ENCODE measurements around the gene FOXN4.
"Not testable (repeated sequence)": the region's sequence is repeated elsewhere in the genome, so short reads cannot be mapped to it uniquely, and the experiment has no call there.

The FOXN4 gene, protein sequence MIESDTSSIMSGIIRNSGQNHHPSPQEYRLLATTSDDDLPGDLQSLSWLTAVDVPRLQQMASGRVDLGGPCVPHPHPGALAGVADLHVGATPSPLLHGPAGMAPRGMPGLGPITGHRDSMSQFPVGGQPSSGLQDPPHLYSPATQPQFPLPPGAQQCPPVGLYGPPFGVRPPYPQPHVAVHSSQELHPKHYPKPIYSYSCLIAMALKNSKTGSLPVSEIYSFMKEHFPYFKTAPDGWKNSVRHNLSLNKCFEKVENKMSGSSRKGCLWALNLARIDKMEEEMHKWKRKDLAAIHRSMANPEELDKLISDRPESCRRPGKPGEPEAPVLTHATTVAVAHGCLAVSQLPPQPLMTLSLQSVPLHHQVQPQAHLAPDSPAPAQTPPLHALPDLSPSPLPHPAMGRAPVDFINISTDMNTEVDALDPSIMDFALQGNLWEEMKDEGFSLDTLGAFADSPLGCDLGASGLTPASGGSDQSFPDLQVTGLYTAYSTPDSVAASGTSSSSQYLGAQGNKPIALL

DNA sequence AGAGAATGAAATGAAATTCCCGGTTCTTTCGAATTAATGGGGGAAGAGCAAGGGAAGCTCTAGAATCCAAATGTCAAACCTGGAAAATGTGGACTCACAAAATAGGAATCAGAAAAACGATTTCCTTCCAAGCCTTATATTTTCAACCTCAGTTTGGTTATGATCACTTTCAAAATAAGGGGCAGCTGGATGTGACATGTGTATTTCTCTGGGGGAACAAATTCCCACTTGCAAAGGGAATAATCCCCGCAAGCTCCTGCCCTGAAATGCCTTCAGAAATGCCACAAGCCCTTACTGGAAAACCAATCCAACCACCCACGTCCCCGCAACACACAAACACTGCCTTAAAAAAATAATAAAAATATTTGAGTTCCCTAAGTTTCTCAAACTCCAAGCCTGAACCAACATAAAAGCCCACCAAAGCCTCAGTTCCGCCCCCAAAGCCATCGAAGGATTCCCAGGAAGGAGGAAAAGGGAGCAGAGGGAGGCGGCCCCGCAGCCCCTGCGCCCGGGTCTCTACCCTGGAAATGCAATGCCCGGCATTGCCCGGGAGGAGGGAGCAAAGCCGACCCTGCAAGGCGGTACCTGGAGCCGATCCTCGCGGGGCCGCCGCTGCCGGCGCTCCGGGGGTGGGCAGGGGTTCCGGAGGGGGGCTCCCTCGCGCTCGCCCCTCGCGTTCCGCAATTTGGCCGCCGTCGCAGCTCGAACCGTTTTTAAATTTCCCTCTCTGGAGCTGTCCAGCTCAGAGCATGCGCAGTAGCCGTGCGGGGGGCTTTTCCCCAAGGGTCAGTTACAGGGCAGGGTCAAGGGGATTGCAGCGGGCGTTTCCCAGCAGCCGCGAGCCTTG, at the start of gene FOXN4:
TSS of gene FOXN4 (minus strand) at position 751 of the 847 bp plus-strand sequence. CDS start 963 bp downstream, outside the sequence.
- no peak for DNase-seq

DNA sequence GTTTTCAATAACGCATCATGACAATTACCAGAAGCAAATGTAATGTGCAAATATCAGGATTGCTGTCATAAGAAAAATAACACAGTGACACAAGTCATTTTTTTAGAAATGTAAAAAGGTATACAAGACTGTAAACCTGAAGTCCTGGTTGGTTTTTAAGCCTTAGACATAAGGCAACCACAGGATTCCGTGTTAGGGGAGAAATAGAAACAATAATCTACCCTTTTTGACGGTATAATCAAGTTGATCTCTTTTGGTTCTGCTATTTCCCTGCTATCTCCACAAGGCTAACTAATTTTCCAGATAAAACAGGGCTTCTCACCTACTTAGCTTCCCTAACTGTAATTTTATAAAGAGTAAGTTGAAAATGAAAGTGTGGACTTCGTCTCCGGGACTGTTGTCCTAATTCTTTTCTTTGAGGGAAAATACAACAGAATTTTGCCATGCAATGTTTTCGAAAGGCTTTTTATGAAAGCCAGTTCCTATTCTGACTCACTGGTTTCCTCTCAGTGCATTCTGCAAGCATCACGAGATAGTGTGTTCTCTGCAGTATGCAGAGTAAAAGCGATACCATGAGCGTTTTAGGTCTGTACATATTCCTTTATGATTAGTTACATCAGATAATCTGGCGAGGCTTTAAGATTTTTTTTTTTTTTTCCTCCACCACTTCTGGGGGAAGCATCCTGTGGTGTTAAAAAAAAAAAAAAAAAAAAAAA, 49.2 kb upstream of the FOXN4 start:
- DNase-seq = no peak

DNA sequence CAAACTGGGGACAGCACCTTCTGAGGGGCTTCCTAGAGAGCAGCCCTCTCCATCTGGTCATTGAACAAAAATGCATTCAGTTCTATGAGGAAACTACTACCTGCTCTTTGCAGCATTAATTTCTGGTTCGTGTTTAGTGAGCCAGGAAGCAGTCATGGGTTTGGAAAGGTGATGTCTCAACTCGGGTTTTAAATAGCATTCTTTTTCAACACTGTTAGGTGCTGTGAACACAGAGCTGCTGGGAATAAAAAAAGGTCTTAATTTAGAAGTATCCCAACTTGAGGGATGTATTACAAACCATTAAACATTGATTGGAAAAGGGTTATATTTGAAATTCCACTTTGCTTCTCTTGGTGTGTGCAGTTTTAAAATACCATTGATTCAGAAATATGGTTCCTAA, 47.9 kb upstream of the FOXN4 start:
- no peak for DNase-seq

DNA sequence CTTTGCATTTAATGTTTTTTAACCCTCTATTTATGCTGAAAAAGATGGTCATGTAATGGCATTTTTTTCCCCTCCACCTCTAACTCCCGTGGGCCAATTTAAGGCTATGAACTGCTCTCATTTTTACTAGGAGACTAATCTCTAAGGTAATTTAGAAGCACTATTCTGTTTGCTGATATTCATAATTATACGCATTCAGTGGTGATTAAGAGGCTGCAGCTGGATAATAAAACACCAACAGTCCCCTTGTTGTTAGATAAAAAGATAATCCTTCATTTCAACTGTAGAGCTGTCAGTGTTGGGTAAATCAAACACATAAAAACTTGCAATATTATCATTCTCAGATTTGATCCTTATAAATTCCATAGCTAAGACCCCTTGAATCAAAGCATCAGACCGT, 47.5 kb upstream of the FOXN4 start:
- no peak for DNase-seq

DNA sequence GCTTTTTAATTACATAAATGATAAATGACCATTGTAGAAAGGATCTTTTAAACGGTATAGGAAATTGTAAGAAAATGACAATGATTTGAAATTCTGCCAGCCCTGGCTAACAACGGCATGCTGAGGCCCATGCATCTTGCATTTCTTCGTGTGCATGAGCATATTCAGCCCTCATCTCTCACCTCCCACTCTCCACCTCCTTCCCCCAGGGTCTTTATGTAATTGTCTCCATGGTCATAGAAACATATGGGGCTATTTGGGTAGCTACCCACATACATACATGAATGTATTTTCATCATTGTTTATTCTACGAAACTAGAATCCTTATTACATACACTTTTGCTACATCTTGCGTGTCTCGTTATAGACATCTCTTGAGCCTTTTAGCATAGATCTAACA, 43.1 kb upstream of the FOXN4 start:
- no peak for DNase-seq

DNA sequence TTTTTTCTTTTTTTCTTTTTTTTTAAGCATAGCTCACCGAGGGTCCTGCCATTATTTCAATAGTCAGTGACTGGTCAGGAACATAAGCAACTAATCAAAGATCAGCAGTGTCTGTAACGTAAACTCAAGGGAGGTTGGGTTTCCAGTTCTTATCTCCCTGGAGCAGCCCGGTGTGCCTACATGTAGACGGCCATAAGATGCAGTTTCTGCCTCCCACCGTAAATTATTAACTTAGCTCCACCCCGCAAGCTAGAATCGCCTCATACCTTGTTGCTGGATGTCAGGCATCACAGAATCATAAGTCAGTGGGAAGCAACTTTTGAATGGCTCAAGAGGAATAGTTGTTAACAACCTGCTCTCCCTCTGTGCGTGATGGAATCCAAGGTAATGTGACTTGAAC, 38.5 kb upstream of the FOXN4 start, which contains the start of gene MYO1H:
TSS of gene MYO1H (plus strand) at position 312 of the 400 bp plus-strand sequence. CDS start at position 373, 61 bp downstream.
- DNase-seq = no peak

DNA sequence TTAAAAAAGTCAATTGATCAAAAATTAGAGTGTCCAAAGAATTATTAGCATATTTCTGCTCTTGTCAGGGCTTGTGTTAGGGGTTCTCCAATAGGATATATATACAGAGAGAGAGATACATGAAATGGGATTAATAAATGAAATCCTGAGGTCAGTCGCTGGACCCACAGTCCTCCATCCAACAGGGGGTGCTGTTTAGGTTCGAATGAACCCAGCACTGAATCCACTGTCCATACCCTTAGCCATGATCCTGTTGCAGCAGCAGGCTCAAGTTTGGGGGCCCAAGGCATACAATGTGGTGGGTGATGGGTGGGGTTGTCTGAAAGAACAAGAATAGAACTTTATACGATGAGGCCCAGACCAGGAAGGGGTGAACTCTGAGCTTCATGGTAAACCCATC, 37.8 kb upstream of the FOXN4 start:
- DNase-seq = no peak

DNA sequence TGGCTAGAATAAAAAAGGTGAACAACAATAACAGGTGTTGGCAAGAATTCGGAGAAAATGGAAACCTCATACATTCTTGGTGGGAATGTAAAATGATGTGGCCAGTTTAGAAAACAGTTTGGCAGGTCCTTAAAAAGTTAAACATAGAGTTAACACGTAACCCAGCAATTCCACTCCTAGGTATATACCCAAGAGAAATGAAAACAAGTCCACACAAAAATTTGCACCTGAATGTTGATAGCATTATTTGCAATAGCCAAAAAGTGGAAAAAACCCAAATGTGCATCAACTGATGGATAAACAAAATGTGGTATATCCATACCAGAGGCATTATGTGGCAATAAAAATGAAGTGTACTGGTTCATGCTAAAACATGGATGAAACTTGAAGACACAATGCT, 36.3 kb upstream of the FOXN4 start:
- DNase-seq = no peak

DNA sequence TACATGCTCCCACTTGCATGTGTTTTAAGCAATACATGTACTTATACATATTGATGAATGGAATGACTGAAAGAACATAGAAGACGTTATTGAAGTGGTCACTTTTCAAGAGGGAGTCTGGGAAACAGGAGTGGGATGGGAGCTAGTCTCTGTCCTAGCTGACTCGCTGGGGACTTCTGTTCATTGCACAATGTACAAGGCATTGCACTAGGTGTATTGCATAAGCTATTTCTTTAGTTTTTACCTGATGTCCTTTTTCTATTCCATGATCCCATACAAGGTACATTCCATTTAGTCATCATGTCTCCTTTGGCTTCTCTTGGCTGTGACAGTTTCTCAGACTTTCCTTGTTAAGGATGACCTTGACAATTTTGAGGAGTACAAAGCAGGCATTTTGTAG, 34.6 kb upstream of the FOXN4 start:
- DNase-seq = no peak

DNA sequence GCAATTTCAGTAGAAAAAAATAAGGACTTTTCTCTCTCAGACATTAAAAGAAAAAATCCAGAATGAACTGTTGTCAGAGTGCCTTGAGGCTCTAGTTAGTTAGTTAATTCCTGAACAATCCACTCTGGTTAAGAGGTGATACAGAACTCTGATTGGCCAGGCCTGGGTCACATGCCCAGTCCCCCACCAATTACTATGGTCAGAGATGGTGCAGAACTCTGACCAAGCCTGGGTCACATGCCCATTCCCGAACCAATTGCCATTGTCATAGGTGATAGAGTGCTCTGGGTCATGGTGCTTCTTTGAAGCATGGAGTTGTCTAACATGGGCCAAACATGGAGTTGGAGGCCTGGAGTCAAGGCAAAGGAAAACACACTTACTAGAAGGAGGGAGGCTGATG, 27.5 kb upstream of the FOXN4 start:
- DNase-seq = no peak

DNA sequence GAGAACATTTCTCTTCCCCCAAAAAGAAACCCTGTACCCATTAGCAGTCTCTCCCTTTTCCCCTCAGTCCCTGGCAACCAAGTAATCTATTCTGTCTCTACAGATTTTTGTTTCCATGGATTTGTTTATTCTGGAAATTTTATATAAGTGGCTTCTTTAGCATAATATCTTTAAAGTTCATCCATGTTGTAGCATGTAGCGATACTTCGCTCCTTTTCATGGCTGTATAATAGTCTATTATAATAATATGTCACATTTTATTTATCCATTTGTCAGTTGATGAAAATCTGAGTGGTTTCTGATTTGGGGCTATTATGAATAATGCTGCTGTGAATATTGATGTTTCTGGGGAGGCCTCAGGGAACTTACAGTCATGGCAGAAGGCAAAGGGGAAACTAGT, 25.8 kb upstream of the FOXN4 start:
- DNase-seq = no peak

DNA sequence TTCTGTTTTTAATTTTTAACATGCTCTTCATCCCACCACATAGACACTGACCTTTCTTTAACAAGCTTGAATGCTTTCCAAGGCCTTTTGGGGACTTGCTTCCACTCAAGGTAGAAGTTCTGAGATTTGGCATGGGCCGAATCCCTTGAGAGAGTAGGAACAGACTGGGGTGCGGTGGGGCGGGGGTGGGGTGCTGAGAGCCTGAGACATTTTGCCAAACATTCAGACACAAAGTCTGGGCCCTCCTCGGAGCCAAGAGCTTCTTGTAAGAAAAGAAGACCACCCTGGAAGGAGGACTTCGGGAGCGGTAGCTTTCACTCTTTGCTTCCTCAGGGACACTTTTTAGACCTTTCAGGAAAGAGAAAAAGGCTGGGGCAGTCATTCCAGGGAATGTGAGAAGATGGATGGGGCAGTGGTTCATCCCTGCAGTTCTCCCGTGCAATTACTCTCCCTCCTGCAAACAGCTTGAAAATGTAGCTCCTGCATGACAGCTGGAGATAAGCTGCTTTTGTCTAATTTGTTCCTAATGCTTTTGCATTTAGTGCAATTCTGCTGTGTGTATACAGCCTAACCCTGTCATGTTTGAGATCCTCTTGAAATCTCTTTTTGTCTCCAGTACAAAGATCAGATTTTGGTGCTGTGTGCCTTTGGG, 22.3 kb upstream of the FOXN4 start:
- DNase-seq = no peak

DNA sequence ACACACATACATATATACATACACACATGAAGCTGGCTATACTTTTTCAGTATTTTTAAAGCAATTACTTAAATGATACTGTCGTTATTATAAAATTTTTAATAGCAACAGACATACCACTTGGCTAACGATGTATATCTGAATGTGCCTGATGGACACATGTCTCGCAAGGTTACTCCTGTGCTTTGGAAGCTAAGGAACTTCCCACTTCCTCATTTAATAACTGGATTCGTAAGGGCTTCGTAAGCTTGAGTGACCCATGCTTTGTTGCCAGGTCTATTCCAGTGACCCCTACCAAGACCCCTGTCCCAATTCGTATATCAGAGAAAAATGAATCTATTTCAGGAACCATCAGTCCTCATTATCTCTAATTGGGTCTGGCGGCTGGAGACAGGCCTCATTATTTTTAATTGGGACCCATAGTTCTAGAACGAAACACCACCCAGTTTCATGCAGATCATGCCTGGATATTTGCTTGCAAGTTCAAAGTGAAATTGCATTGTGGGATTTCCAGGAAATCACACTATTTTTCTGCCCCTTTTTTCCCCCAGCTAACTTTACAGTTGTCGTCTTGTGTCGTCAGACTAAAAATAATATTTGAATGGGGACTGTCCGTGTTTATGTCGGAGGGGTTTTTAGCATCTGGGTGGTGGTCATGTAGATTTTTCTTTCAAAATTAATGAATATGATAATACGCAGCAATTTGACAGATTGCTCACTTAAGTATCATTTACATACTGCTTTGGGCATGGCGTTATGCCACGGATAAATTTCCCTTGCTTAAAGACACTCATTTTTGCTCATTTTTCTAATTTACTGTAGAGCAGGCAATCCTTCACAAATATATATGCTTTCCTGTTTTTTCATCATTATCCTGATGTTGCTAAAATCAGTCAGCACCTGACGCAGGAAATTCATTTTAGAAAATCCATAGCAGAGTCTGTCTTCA, 21.5 kb upstream of the FOXN4 start:
- no peak for DNase-seq

DNA sequence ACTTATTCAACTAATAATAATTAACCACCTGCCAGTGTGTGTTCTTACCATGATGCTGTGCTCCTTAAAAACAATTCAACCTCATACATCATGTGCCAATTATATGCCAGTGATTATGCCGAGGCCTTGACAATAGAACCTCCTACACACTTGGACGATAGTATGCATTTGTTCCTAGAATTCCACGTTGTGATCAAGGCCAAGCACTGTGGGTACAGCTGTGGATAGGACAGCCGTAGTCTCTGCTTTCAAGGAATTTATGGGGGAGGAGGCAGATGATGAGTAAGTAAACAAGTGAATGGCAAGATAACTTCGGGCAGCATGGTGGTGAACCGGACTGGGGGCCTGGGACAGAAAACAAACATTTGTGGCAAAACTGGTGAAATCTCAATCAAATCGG, 20.6 kb upstream of the FOXN4 start:
- DNase-seq = no peak

DNA sequence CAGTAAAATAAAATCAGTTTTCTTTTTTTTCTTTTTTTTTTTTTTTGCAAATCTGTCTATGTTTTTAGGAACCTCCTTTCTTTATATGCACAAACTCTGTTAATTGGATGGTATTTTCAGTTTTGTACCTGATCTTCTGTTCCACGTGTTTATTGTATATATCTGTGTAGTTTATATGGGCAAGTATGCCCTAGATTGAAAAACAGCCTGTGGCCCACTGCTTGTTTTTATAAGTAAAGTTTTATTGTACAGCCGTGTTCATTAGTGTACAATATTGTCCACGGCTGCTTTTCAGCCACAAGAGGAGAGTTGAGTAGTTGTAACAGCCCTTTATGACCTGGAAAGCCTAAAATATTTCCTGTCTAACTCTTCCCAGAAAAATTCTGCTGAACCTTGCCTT, 19.9 kb upstream of the FOXN4 start:
- DNase-seq = no peak

DNA sequence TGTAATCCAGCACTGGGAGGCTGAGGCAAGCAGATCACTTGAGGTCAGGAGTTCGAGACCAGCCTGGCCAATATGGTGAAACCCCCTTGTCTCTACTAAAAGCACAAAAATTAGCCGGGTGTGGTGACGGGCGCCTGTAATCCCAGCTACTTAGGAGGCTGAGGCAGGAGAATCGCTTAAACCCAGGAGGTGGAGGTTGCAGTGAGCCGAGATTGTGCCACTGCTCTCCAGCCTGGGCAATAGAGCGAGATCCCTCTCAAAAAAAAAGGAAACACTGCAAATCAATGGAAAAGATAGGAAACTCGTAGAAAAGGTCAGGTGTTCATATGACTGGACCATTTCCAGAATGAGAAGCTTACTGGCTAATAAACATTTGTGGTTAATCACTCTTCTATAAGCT, 12.2 kb upstream of the FOXN4 start:
- not testable (repeated sequence) for DNase-seq

DNA sequence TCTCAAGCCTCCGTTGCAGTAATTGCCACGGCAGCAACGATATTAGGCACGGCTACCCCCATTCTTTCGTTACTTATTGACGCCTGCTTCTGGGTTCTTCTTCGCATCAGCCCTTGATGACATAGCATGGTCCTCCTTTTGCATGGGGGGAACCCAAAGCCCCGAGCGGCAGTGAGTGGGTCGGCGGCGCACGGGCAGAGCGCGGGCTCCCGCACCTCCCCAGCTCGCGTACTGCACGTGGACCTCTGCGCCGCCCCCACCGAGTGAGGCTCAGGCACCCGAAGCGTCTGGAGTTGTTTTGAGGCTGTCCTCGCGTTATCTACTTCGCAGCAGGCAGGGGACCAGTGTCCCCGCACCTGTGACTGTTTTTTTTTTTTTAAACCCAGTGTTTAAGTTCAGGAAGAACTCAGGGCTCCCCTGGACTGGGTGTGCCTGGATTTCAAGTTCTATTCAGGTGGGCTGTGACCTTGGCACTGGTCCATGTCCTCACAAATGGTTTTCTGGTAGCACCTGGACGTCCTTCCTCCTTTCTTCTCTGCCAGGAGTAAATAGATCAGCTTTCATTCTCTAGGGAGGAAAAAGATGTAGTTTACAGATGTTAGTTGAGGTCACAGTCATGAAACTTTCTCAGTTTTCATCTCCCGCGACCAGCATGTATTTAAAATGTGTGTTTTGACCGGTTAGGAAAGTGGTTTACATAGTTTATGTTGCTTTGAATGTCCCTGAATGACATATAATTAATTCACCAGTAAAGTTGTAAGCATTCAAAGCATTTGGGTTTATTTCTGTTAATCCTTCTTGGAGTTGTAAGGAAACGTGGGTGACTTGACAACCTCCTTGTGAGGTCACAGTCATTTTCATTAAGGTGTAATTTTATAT, 1.4 kb upstream of the FOXN4 start:
- DNase-seq = no peak

DNA sequence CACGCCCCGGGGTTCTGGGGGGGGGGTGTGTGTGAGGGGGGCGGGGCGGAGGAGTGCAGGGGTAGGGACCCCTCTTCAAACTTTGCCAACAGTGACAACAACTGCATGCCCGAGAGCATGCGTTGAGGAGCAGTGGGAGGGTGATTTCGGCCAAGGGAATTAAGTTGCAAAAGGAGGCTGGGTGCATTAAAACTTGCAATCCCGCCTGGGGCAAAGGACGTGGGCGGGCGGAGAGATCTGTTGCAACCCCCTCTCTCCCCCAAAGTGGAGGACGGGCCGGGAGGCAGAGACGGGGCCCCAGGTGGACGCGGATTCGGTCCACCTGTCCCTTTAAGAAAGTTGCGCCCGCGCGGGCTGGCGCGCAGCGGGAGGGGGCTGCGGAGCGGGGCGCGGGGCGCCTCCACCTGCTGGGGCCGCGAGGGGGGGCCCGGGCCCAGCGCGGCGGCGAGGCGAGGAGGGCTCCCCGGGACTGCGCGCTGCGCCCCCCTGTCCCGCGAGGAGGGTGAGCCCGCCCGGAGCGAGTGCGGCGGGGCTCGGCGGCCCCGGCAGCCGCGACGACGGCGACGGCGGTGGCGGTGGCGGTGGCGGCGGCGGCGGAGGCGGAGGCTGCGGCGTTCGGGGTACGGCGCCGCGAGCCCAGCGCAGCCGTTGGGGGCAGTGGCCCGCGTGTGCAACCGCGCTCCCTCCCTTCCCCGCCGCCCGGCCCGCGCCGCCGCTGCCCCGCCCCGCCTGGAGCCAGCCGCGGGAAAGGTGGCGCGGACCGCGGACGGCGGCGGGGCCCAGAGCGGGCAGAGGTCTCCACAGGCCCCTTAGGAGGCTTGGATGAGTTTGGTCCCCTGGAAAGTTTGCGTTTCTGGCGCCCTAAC, 530 bp upstream of the FOXN4 start:
- DNase-seq = no peak

DNA sequence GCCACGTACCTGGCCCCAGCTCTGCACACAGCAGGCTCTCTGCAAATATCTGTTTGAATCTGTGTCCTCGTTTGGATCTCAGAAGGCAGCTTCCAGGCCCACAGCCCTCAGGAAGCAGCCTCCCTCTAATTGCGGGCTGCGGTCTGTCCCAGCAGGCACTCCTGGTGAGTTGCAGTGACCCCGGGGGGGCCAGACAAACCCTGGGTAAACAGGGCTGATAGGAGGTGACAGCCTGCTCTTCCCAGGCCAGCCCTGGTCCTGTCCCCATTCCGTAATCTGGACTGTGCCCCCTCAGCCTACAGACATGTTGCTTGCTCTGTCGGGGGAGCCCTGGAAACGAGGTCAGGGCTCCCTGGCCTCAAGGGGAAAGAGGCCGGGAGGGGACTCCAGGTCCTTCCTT, 2.0 kb downstream of the FOXN4 start:
- DNase-seq = no peak
